K562 (cell line): ENCODE measurements around the gene RNF166. TPM values are rescaled to one million over a fixed set of nuclear protein-coding genes. Genes with fewer than 3 reads are reported as not detected.

Experiments used
- CCNT2 ChIP-seq: IDR thresholded peaks from 2 replicates; pipeline ENCODE4 v1.6.1; 2011; ENCODE audit warnings: borderline replicate concordance, low read depth, mild to moderate bottlenecking, moderate library complexity, mixed read lengths, low read length; ENCODE audit not compliant: insufficient read length; ENCODE audit errors: extremely low read depth
- CSDE1 ChIP-seq, 2 experiments: fragments of 450-650 bp; IDR thresholded peaks; 2 replicates each; pipeline ENCODE4 v1.6.1; 2016; ENCODE audit warnings: mild to moderate bottlenecking in 1 of 2
- ETV6 ChIP-seq, 3 experiments: fragments of 150-350 bp in 1 of 3; sonication (generic) in 1 of 3; formaldehyde crosslinking in 1 of 3; IDR thresholded peaks; 2 replicates each; pipeline versions ENCODE4 v1.6.1 to v1.8.0; 2014 to 2022; ENCODE audit warnings: borderline replicate concordance in 2 of 3, low read depth in 2 of 3, antibody characterized with exemption in 1 of 3, low read length in 1 of 3, mild to moderate bottlenecking in 1 of 3, missing genetic modification reagents in 1 of 3
- IFI16 ChIP-seq: fragments of 250-450 bp; sonication (Bioruptor Pico); IDR thresholded peaks from 2 replicates; pipeline ENCODE4 v2.1.2; 2022; ENCODE audit warnings: mild to moderate bottlenecking, inconsistent platforms
- KDM5B ChIP-seq: fragments of 200-600 bp; sonication (generic); IDR thresholded peaks from 2 replicates; pipeline ENCODE4 v1.6.1; 2012; ENCODE audit warnings: low read depth, mild to moderate bottlenecking, moderate library complexity, low read length, control low read depth, inconsistent platforms; ENCODE audit not compliant: insufficient replicate concordance
- MEIS2 ChIP-seq: fragments of 450-650 bp; IDR thresholded peaks from 2 replicates; pipeline ENCODE4 v1.6.1; 2014; ENCODE audit warnings: mild to moderate bottlenecking; ENCODE audit not compliant: partially characterized antibody
- NCOA1 ChIP-seq: fragments of 450-650 bp; IDR thresholded peaks from 2 replicates; pipeline ENCODE4 v1.6.1; 2016; ENCODE audit warnings: low read depth
- PYGO2 ChIP-seq: fragments of 450-650 bp; IDR thresholded peaks from 2 replicates; pipeline ENCODE4 v1.6.1; 2016; ENCODE audit warnings: mild to moderate bottlenecking, missing genetic modification characterization, moderate library complexity, missing compliant biosample characterization
- SP2 ChIP-seq: IDR thresholded peaks from 2 replicates; pipeline ENCODE4 v1.6.1; 2011; ENCODE audit warnings: mild to moderate bottlenecking, low read depth, low read length, moderate library complexity; ENCODE audit not compliant: poor library complexity, severe bottlenecking; ENCODE audit errors: extremely low read depth
- XRCC4 ChIP-seq: IDR thresholded peaks from one replicate; pipeline ENCODE4 v1.6.1; 2011; ENCODE audit not compliant: insufficient read depth, insufficient read length; ENCODE audit errors: extremely low read depth
- ZBTB17 ChIP-seq: fragments of 450-650 bp; formaldehyde crosslinking; IDR thresholded peaks from 2 replicates; pipeline ENCODE4 v1.4.0; 2020; ENCODE audit warnings: mild to moderate bottlenecking
- ZMIZ1 ChIP-seq, 2 experiments: fragments of 150-350 bp in 1 of 2; IDR thresholded peaks; 2 replicates each; pipeline ENCODE4 v1.6.1; 2012 to 2016; ENCODE audit warnings: low read depth in 2 of 2, low read length in 2 of 2, mild to moderate bottlenecking in 1 of 2, moderate library complexity in 1 of 2
- ZNF146 ChIP-seq: IDR thresholded peaks from one replicate; pipeline ENCODE4 v1.6.1; 2018; ENCODE audit warnings: missing compliant biosample characterization; ENCODE audit not compliant: unreplicated experiment
- ZNF324 ChIP-seq: fragments of 250-450 bp; sonication (Bioruptor Pico); IDR thresholded peaks from 2 replicates; pipeline ENCODE4 v1.4.0; 2020; ENCODE audit warnings: mild to moderate bottlenecking
- ZNF408 ChIP-seq: fragments of 250-450 bp; sonication (Bioruptor Pico); IDR thresholded peaks from 2 replicates; pipeline ENCODE4 v1.4.0; 2020; ENCODE audit warnings: low read depth, mild to moderate bottlenecking, moderate library complexity
- ZNF695 ChIP-seq: fragments of 450-650 bp; formaldehyde crosslinking; IDR thresholded peaks from 2 replicates; pipeline ENCODE4 v1.4.0; 2020; ENCODE audit warnings: mild to moderate bottlenecking, moderate library complexity
- ZNF766 ChIP-seq: fragments of 200-800 bp; sonication (Bioruptor generic); conservative IDR thresholded peaks from 2 replicates; pipeline ENCODE4 v1.6.1; 2016; ENCODE audit warnings: missing genetic modification characterization, missing compliant biosample characterization
- ZZZ3 ChIP-seq: fragments of 450-650 bp; IDR thresholded peaks from 2 replicates; pipeline ENCODE4 v1.6.1; 2016; ENCODE audit warnings: antibody characterized with exemption, mild to moderate bottlenecking, moderate library complexity
- polyA plus RNA-seq, 8 experiments: library from polyadenylated mRNA; depleted of rRNA in 4 of 8; stranded (reverse) in 5 of 8; unstranded in 3 of 8; fragments of >200 nt; fragmentation: Nextera tagmentation in 2 of 8; fragmentation: Illumina TruSeq in 1 of 8; extraction: Ambion mirVana in 2 of 8; extraction: Trizol in 1 of 8; gene quantifications; 2 replicates each; pipeline versions ENCODE4 v1.2.1 to v1.2.3, GENCODE V29; 2011 to 2014; ENCODE audit warnings: inconsistent platforms in 1 of 8, missing spikeins in 1 of 8
- total RNA-seq, 7 experiments: library from RNA; depleted of rRNA in 6 of 7; stranded (reverse); fragments of >200 nt in 6 of 7; fragmentation: Illumina TruSeq in 2 of 7; extraction: Trizol in 2 of 7; gene quantifications; 2 replicates each; pipeline versions ENCODE4 v1.2.1 to v1.2.3, GENCODE V29; 2011 to 2021; ENCODE audit warnings: low replicate concordance in 1 of 7
- TF ChIP-seq, protein P1 (sequence below): fragments of 150-350 bp; IDR thresholded peaks from 2 replicates; pipeline ENCODE4 v1.6.1; 2014; ENCODE audit warnings: low read depth, mild to moderate bottlenecking, low read length, borderline replicate concordance
- TF ChIP-seq, protein P2 (sequence below): fragments of 250-450 bp; sonication (Bioruptor Pico); IDR thresholded peaks from 2 replicates; pipeline ENCODE4 v1.5.0; 2021

Gene RNF166
- total and polyA plus RNA-seq, 9 of the 15 experiments (the other 6 are each of a cell fraction or from before 2014, with no cell fraction given) = 0.56 to 60.3 (median 19.5) TPM

- TF ChIP-seq ZMIZ1 (IDR thresholded peaks at IDR 0.05; ENCODE audit: low read depth in 2 of 2, low read length in 2 of 2) = no peak
- TF ChIP-seq XRCC4 = no peak
- no peak for TF ChIP-seq CSDE1 (IDR thresholded peaks at IDR 0.05)
- TF ChIP-seq ZZZ3 = no peak
- TF ChIP-seq ZNF146 (CRISPR knock-in tag) = no peak
- TF ChIP-seq ZNF408 (CRISPR knock-in tag) = no peak
- TF ChIP-seq, protein P1, sequence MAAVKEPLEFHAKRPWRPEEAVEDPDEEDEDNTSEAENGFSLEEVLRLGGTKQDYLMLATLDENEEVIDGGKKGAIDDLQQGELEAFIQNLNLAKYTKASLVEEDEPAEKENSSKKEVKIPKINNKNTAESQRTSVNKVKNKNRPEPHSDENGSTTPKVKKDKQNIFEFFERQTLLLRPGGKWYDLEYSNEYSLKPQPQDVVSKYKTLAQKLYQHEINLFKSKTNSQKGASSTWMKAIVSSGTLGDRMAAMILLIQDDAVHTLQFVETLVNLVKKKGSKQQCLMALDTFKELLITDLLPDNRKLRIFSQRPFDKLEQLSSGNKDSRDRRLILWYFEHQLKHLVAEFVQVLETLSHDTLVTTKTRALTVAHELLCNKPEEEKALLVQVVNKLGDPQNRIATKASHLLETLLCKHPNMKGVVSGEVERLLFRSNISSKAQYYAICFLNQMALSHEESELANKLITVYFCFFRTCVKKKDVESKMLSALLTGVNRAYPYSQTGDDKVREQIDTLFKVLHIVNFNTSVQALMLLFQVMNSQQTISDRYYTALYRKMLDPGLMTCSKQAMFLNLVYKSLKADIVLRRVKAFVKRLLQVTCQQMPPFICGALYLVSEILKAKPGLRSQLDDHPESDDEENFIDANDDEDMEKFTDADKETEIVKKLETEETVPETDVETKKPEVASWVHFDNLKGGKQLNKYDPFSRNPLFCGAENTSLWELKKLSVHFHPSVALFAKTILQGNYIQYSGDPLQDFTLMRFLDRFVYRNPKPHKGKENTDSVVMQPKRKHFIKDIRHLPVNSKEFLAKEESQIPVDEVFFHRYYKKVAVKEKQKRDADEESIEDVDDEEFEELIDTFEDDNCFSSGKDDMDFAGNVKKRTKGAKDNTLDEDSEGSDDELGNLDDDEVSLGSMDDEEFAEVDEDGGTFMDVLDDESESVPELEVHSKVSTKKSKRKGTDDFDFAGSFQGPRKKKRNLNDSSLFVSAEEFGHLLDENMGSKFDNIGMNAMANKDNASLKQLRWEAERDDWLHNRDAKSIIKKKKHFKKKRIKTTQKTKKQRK = no peak
- TF ChIP-seq MEIS2 = no peak
- TF ChIP-seq ZNF324 = no peak
- peak; percentile 76 for TF ChIP-seq KDM5B
- no peak for TF ChIP-seq ZBTB17 (CRISPR knock-in tag)
- TF ChIP-seq PYGO2 = no peak
- TF ChIP-seq ZNF766 (CRISPR knock-in tag) = no peak
- no peak for TF ChIP-seq ZNF695 (CRISPR knock-in tag)
- no peak for TF ChIP-seq NCOA1
- no peak for TF ChIP-seq IFI16 (CRISPR knock-in tag)
- no peak for TF ChIP-seq SP2
- TF ChIP-seq CCNT2 = no peak
- TF ChIP-seq, protein P2, sequence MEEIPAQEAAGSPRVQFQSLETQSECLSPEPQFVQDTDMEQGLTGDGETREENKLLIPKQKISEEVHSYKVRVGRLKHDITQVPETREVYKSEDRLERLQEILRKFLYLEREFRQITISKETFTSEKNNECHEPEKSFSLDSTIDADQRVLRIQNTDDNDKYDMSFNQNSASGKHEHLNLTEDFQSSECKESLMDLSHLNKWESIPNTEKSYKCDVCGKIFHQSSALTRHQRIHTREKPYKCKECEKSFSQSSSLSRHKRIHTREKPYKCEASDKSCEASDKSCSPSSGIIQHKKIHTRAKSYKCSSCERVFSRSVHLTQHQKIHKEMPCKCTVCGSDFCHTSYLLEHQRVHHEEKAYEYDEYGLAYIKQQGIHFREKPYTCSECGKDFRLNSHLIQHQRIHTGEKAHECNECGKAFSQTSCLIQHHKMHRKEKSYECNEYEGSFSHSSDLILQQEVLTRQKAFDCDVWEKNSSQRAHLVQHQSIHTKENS (CRISPR knock-in tag) = no peak
- TF ChIP-seq ETV6 (IDR thresholded peaks at IDR 0.05; ENCODE audit: borderline replicate concordance in 1 of 2, low read depth in 2 of 2, low read length in 1 of 2) = no peak; a peak in 1 of 4 replicates
- no peak for TF ChIP-seq ETV6 (CRISPR knock-in tag; IDR thresholded peaks at IDR 0.05; ENCODE audit: borderline replicate concordance)
Observed at GRCh38 chr16:88650749-88651275, 55.4 kb downstream of the RNF166 start, which contains the start of gene CYBA (continued).
